ENCODE data around the gene NOX3. TPM values are rescaled to one million over a fixed set of nuclear protein-coding genes. Genes with fewer than 3 reads are reported as not detected.

Gene NOX3
- total RNA-seq (2011; cell fraction: chromatin; rRNA removed; ENCODE audit: low replicate concordance) = not detected in 2 replicates
- not detected in 2 replicates for total RNA-seq (2011; cell fraction: nucleolus; rRNA removed)
- total RNA-seq (2011; cell fraction: nucleoplasm; rRNA removed) = not detected in 2 replicates
- not detected in 2 replicates for total RNA-seq (2014; rRNA removed)
- not detected in 2 replicates for total RNA-seq (2014; rRNA removed; fragmentation: Illumina TruSeq; extraction: Trizol)
- total RNA-seq (2015; rRNA removed; fragmentation: Illumina TruSeq; extraction: Trizol) = not detected in 2 replicates
- not detected in 2 replicates for total RNA-seq (2021)
- polyA plus RNA-seq (2011; rRNA removed) = not detected in 2 replicates
- polyA plus RNA-seq (2011; cell fraction: cytosol; rRNA removed) = not detected in 2 replicates
- not detected in 2 replicates for polyA plus RNA-seq (2011; cell fraction: nucleus; rRNA removed)
- polyA plus RNA-seq (2012) = not detected in 2 replicates
- not detected in 2 replicates for polyA plus RNA-seq (2014; fragmentation: Illumina TruSeq; extraction: Trizol)
- not detected for polyA plus RNA-seq (2014; fragmentation: Nextera tagmentation; extraction: Ambion mirVana)
- not detected in 2 replicates for polyA plus RNA-seq (2014; rRNA removed)
- polyA minus RNA-seq (2011; rRNA and poly(A)+ RNA removed) = not detected in 2 replicates
- not detected in 2 replicates for polyA minus RNA-seq (2011; cell fraction: cytosol; rRNA and poly(A)+ RNA removed)
- not detected in 2 replicates for polyA minus RNA-seq (2011; cell fraction: nucleus; rRNA and poly(A)+ RNA removed)
- Bru-seq, nascent RNA = not detected
- not detected for BruChase-seq, experiment 1, labeled RNA remaining after a 2-hour chase
- not detected for BruChase-seq, experiment 2, labeled RNA remaining after a 6-hour chase
- long read RNA-seq, experiment 1 = 0 reads
- long read RNA-seq, experiment 2 = 0 reads
- long read RNA-seq, experiment 3 = 0 reads

GRCh38 chr6:155455766-155456165 lies at the start of gene NOX3:
NOX3 (minus strand) TSS chr6:155455839; CDS start chr6:155455800, 39 bp downstream.
- H3K9me1 ChIP-seq (ENCODE audit: control insufficient read depth, insufficient read depth, low read length) = no peaks in the 10 kb centered on the region
- H4K20me1 ChIP-seq (replicated peaks; ENCODE audit: control insufficient read depth, insufficient read depth, low read length) = no peaks in the 10 kb centered on the region
- no peak within 1 kb of the TSS for H2AFZ ChIP-seq (ENCODE audit: low read depth, low read length)
- ChIA-PET CTCF (ENCODE audit: low intra/inter-chr PET ratio) (no interaction called here), POLR2A (interaction anchor here (0.6 kb wide), 1 partner anchor 26 kb away, joined by 3 read pairs; no protein-coding TSS in a partner anchor)
- H3K36me3 ChIP-seq (ENCODE audit: control insufficient read depth, insufficient read depth, low read length) = no peaks in the 10 kb centered on the region
- no peaks in the 10 kb centered on the region for H3K9me3 ChIP-seq (replicated peaks; ENCODE audit: control insufficient read depth, insufficient read depth, low read depth, low read length)
- no peaks in the 10 kb centered on the region for H3K79me2 ChIP-seq (ENCODE audit: control insufficient read depth, insufficient read depth, low read length)
- H3K4me1 ChIP-seq (replicated peaks in 1 of 2; ENCODE audit: control insufficient read depth in 2 of 2, insufficient read depth in 2 of 2, low read length in 2 of 2) = no peaks in the 10 kb centered on the region
- no peak within 1 kb of the TSS for H3K27ac ChIP-seq (ENCODE audit: extremely low read depth, low read depth, low read length)
- no peaks in the 10 kb centered on the region for H3K27me3 ChIP-seq (ENCODE audit: control insufficient read depth in 2 of 2, insufficient read depth in 2 of 2, low read length in 2 of 2)
- in situ Hi-C loops (cut with MboI) = no loop called here
- no peak within 1 kb of the TSS for H3K4me3 ChIP-seq
- H3K9ac ChIP-seq (ENCODE audit: insufficient read depth in 1 of 2, low read depth in 2 of 2, low read length in 2 of 2) = no peak within 1 kb of the TSS
- no peak within 1 kb of the TSS for H3K4me2 ChIP-seq (ENCODE audit: insufficient read depth, low read length)
- no TSS peak for BruUV-seq (replicated peaks)
- DNase-seq (ENCODE audit: extremely low read depth in 1 of 4, low spot score in 3 of 4) = no peak
- intact Hi-C loops (cut with micrococcal nuclease) = no loop called here
- ATAC-seq = no peak
- no peak for FAIRE-seq
- WGBS (ENCODE audit: insufficient coverage, low coverage, missing lambda C conversion rate) = 2% methylated on average over 5 of the region's 5 CpGs
- TF ChIP-seq ZNF395 (CRISPR knock-in tag; IDR thresholded peaks at IDR 0.05) (no peak), ZBTB2 (IDR thresholded peaks at IDR 0.05) (no peak), SNRNP70 (optimal IDR thresholded peaks at IDR 0.05; ENCODE audit: low read depth, low read length) (no peak), ZNF561 (CRISPR knock-in tag; conservative IDR thresholded peaks at IDR 0.05) (no peak), STAG1 (CRISPR knock-in tag; IDR thresholded peaks at IDR 0.05; ENCODE audit: borderline replicate concordance) (no peak), ZNF41 (CRISPR knock-in tag; conservative IDR thresholded peaks at IDR 0.05) (no peak), HES1 (IDR thresholded peaks at IDR 0.05; ENCODE audit: low read depth) (no peak), BCLAF1 (IDR thresholded peaks at IDR 0.05; ENCODE audit: borderline replicate concordance in 1 of 2, control insufficient read depth in 1 of 2, low read depth in 2 of 2, low read length in 1 of 2) (no peak), HMGXB4 (CRISPR knock-in tag; IDR thresholded peaks at IDR 0.05) (no peak), GATA2 (CRISPR knock-in tag; IDR thresholded peaks at IDR 0.05) (no peak)

Data from K562 (cell line).